ENCODE data around the gene PLCB1. TPM values are rescaled to one million over a fixed set of nuclear protein-coding genes. Genes with fewer than 3 reads are reported as not detected.

Gene PLCB1
- total and polyA plus RNA-seq, 4 donors = 1.6 to 43.8 (median 6.1) TPM

DNA sequence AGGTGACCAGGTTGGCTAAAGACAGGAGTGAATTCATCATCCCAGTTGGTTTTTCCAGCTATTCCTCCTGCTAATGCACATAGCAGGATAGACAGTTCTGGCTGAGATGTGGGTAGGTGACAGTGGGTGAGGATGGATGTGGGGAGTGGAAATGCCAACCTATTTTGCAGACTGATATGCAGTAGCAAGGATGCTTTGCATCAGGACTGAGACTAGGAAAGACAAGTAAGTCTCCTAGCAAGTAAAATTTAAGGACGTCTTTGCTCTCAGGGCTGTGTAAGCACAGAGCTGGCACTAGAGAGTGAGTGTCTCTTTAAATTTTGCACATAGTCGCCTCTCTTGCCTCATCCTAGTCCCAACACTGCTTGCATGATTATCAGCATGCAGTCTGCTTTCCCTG, 568.7 kb downstream of the PLCB1 start:
- Histone ChIP-seq H3K27ac (ENCODE audit: low read depth in 1 of 2, low read length in 1 of 2) (no peak overlapping the region), H3K9ac (ENCODE audit: insufficient read depth in 1 of 2, low read length in 2 of 2) (no peak overlapping the region), H3K4me1 (ENCODE audit: control insufficient read depth in 5 of 5, insufficient read depth in 5 of 5, low read length in 5 of 5) (no peaks in the 10 kb centered on the region), H3K4me3 (no peak overlapping the region), H3K27me3 (ENCODE audit: control insufficient read depth in 3 of 3, insufficient read depth in 3 of 3, low read length in 2 of 3) (no peaks in the 10 kb centered on the region), H3K36me3 (ENCODE audit: control insufficient read depth in 4 of 4, insufficient read depth in 4 of 4, low read length in 4 of 4) (no peaks in the 10 kb centered on the region), H3K9me3 (ENCODE audit: control insufficient read depth in 4 of 4, insufficient read depth in 3 of 4, low read length in 3 of 4) (no peaks in the 10 kb centered on the region)
- TF ChIP-seq, protein P1, sequence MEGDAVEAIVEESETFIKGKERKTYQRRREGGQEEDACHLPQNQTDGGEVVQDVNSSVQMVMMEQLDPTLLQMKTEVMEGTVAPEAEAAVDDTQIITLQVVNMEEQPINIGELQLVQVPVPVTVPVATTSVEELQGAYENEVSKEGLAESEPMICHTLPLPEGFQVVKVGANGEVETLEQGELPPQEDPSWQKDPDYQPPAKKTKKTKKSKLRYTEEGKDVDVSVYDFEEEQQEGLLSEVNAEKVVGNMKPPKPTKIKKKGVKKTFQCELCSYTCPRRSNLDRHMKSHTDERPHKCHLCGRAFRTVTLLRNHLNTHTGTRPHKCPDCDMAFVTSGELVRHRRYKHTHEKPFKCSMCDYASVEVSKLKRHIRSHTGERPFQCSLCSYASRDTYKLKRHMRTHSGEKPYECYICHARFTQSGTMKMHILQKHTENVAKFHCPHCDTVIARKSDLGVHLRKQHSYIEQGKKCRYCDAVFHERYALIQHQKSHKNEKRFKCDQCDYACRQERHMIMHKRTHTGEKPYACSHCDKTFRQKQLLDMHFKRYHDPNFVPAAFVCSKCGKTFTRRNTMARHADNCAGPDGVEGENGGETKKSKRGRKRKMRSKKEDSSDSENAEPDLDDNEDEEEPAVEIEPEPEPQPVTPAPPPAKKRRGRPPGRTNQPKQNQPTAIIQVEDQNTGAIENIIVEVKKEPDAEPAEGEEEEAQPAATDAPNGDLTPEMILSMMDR (IDR thresholded peaks at IDR 0.05; ENCODE audit: control extremely low read depth, extremely low read depth) = no peak
- WGBS, 2 donors = 85 to 93% methylated on average over 2 of the region's 2 CpGs
- ATAC-seq (ENCODE audit: insufficient read depth, low FRiP score) (no peak), DNase-seq (no peak)

DNA sequence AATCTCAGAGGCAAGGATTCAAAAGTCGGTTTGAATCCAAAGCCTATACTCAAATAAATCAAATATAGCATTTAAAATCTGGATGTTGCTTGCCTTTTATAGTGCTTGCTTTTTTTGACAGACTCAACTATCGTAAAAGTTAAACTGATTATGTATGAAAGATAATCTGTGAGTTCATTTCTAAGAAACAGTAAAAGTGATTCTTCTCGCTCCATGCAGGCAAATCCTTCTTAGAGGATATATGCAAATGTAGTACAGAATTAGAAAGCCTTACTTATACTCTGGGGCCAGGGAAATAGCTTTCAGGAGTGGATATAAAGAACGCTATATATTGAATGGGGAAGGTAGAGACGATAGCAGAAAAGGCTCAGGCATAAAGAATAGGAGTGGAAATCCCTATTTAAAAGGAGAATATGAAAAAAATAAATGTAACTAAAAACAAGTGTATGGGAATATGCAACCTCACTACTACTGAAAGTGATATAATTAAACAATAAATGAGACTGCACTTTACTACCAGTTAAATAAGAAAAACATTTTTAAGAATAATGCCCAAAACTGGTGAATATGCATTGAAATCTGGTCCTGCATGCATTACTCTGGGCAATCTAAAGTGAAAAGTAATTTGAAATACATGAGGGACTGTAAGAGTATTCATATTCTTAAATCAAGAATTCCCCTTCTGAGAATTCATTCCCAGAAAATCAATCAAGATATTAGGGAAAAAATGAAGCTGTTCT, 575.1 kb downstream of the PLCB1 start:
- WGBS, 2 donors = 92 to 95% methylated on average over 5 of the region's 5 CpGs
- no peak for ATAC-seq (ENCODE audit: insufficient read depth, low FRiP score)
- TF ChIP-seq, protein P1 (IDR thresholded peaks at IDR 0.05; ENCODE audit: control extremely low read depth, extremely low read depth) = no peak

DNA sequence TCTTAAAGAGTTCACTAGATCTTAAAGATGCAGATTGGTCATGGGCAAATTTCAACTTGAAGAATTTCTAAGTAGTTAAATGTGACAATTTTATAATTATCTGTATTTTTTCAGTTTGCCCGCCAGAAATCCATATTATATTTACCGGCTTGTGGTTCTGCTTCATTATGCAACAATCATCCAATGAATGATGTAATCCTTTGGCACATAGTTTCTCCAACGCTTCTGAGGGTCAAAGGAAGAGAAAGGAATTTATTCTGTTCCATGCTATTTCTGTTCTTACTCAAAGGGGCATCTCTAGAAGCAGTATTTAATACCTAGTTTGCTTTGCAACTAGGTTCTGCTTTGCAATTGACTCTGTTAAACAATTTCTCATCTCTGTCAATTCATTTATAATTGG, 577.6 kb downstream of the PLCB1 start:
- TF ChIP-seq, protein P1 (IDR thresholded peaks at IDR 0.05; ENCODE audit: control extremely low read depth, extremely low read depth) = no peak
- ATAC-seq (ENCODE audit: insufficient read depth, low FRiP score) (no peak), DNase-seq (peak in 1 of 3 donors; percentile 34)
- Histone ChIP-seq H3K36me3 (ENCODE audit: control insufficient read depth in 4 of 4, insufficient read depth in 4 of 4, low read length in 4 of 4) (no peaks in the 10 kb centered on the region), H3K27ac (ENCODE audit: low read depth in 1 of 2, low read length in 1 of 2) (no peak overlapping the region), H3K27me3 (ENCODE audit: control insufficient read depth in 3 of 3, insufficient read depth in 3 of 3, low read length in 2 of 3) (no peaks in the 10 kb centered on the region), H3K4me3 (no peak overlapping the region), H3K4me1 (ENCODE audit: control insufficient read depth in 5 of 5, insufficient read depth in 5 of 5, low read length in 5 of 5) (no peaks in the 10 kb centered on the region), H3K9me3 (ENCODE audit: control insufficient read depth in 4 of 4, insufficient read depth in 3 of 4, low read length in 3 of 4) (no peaks in the 10 kb centered on the region), H3K9ac (ENCODE audit: insufficient read depth in 1 of 2, low read length in 2 of 2) (no peak overlapping the region)
- WGBS, 2 donors = 58% methylated on average over 3 of the region's 3 CpGs

More for the DNA sequence above, 575.1 kb downstream of the PLCB1 start:
- Histone ChIP-seq H3K27me3 (ENCODE audit: control insufficient read depth in 3 of 3, insufficient read depth in 3 of 3, low read length in 2 of 3) (no peaks in the 10 kb centered on the region), H3K9ac (ENCODE audit: insufficient read depth in 1 of 2, low read length in 2 of 2) (no peak overlapping the region), H3K4me3 (no peak overlapping the region), H3K4me1 (ENCODE audit: control insufficient read depth in 5 of 5, insufficient read depth in 5 of 5, low read length in 5 of 5) (no peaks in the 10 kb centered on the region), H3K27ac (ENCODE audit: low read depth in 1 of 2, low read length in 1 of 2) (no peak overlapping the region), H3K9me3 (ENCODE audit: control insufficient read depth in 4 of 4, insufficient read depth in 3 of 4, low read length in 3 of 4) (no peaks in the 10 kb centered on the region), H3K36me3 (ENCODE audit: control insufficient read depth in 4 of 4, insufficient read depth in 4 of 4, low read length in 4 of 4) (no peaks in the 10 kb centered on the region)
- no peak for DNase-seq
